Ishikawa (cell line): ENCODE measurements around the gene VMAC.

Experiments used
- CREB1 ChIP-seq: IDR thresholded peaks from 2 replicates; pipeline ENCODE4 v1.6.1; 2012; ENCODE audit warnings: low read depth
- TAF1 ChIP-seq: IDR thresholded peaks from 2 replicates; pipeline ENCODE4 v1.6.1; 2012; ENCODE audit warnings: low read depth, mild to moderate bottlenecking
- TEAD4 ChIP-seq: IDR thresholded peaks from 2 replicates; pipeline ENCODE4 v1.6.1; 2012
- TF ChIP-seq, protein P1 (sequence below): IDR thresholded peaks from 2 replicates; pipeline ENCODE4 v1.6.1; 2012

DNA sequence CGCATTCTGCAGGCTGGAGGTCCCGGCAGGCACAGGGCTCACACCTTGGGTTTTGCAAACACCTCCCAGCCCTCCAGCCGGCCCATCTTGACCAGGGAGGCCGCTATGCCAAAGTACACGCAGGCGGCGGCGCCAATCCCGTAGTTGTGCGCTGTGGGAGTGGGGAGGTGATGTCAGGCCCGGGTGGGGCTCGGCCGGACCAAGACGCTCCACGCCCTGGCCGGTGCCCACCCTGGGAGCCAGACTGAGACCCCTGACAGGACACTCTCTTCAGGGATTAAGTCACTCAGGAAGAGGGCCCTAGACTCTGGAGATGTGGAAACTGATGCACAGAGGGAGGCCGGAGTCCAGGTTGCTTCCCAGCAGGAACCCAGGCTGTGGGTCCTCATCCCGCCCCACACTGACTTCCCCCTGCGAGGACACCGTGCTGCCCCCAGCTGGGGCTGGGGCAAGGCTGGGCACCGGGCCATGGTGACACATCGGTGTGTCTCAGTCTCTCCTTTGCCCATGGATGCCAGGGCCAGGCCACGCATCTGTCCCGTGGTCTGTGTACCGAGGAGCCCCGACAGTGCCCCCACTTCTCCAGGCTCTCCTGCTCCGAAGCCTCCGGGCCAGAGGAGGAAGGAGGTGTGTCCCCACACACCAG lies 9.8 kb upstream of the VMAC start:
- no peak for TF ChIP-seq TEAD4
- TF ChIP-seq, protein P1, sequence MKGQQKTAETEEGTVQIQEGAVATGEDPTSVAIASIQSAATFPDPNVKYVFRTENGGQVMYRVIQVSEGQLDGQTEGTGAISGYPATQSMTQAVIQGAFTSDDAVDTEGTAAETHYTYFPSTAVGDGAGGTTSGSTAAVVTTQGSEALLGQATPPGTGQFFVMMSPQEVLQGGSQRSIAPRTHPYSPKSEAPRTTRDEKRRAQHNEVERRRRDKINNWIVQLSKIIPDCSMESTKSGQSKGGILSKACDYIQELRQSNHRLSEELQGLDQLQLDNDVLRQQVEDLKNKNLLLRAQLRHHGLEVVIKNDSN: no peak
- no peak for TF ChIP-seq CREB1
- TF ChIP-seq TAF1: no peak
